SHP77 (cell line): ENCODE data around the gene POFUT2.

Source experiments
- DNase-seq, 2 experiments: peaks; one replicate each; lab custom pipeline; 2025; lab: John Stamatoyannopoulos, UW

The POFUT2 gene

DNA sequence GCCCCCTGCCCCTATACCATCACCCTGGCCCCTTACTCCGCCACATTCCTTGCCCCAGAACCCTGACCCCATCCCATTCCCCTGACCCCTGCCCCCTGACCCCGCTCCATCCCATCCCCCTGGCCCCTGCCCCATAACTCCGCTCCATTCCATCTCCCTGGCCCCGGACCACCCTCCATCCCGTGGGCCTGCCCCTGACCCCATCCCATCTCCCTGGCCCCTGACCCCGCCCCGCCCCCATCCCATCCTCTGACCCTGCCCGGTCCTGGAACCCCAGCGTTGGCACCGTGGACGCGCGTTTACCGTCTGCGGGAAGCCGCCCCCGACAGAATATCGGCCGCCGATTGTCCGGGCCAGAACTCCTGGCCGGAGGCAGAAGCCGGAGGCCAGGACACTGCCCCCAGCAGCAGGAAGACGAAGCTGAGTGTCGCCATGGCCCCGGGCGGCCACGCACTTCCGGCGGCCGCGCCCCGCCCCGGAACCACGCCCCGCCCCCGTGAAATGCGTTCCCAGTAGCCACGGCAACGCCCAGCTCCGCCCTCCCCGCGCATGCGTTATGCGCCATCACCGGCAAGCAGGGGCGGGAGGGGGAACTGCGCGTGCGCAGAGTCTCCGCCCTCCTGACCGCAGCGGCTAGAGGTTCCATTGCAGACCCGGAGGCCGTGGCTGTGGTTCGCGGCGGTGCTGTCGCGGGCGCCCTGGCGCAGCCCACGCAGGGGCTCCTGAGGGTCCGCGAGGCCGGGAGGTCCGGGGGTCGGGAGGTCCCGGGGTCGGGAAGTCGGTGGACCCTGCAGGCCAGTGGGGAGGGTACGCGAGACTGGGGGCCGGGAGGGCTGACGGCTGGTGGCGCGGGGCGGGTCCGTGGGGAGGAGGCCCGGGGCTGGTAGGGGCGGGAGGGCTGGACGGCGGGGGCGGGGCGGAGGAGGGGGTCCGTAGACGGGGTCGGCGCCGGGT lies at the start of gene POFUT2:
TSS of gene POFUT2 (minus strand) at position 458 of the 954 bp plus-strand sequence. CDS start at position 434, 24 bp downstream.
- peak; percentile 84 to 86 for DNase-seq

DNA sequence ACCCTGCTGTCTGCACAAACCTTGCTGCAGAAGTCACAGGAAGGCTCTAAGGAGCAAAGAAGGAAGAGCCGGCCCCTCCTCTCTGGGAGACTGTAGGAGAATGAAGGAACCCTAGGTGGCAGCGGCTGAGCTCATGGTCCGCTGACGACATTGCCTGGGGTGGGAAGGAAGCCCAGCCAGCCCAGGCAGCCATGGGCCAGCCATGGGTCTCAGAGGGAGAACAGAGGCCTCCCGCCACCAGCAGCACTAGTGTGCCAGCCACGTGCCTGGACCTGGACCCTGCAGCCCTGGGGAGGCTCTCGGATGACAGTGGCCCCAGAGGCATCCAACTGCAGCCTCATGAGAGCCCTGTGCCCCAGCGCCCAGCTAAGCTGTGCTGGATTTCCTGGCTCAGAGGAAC lies 49.2 kb upstream of the POFUT2 start:
- no peak for DNase-seq

GRCh38 chr21:45336535-45336810 lies 48.8 kb upstream of the POFUT2 start:
- no peak for DNase-seq

DNA sequence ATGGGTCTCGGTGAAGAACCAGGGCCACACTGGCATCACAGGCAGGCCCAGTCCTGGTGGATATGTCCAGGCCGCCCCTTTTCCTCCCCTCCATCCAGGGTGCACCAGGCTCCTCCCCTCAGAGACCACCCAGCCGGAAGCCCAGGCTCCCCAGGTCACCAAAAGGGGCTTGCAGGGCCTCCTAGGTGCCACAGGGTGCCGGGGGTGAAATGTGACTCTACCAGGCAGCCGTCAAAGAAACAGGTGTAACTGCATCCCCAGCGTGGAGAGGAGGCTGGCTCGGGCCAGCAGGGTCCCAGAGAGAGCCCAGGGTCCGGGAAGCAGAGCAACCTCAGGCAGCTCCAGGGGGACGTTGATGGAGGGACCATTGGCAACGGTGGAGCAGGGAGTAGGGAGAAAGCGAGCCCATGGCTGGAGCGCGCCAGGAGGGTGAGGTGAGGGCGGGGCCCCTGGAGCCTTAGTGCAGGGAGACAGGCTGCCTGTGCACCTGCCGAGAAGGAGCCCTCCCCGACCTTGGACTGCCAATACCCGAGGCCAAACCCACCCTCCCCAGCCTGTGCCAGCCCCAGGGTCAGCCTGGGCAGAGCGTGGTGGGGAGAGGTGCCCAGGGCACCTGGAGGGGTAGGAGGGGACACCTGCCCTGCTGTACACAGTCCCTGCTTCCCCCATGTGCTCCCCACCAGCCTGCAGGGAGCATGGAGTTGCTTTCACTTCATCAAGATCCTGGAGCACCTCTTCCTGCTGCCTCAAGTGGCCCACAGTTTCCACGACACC lies 48.3 kb upstream of the POFUT2 start:
- DNase-seq, result no peak

DNA sequence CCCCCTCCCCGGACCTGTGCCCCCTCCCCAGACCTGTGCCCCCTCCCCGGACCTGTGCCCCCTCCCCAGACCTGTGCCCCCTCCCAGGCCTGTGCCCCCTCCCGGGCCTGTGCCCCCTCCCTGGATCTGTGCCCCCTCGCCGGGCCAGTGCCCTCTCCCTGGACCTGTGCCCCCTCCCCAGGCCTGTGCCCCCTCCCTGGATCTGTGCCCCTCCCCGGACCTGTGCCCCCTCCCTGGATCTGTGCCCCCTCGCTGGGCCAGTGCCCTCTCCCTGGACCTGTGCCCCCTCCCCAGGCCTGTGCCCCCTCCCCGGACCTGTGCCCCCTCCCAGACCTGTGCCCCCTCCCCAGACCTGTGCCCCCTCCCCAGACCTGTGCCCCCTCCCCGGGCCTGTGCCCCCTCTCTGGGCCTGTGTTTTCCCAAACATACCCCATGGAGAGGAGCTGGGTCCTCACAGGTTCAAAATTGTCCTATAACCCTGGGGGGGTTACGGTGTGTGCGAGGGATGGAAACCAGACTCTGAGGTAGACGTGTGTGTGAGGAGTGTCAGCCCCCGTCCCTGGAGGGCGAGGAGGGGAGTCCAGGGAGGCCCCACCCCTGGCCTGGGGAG lies 47.6 kb upstream of the POFUT2 start:
- DNase-seq, result no peak

DNA sequence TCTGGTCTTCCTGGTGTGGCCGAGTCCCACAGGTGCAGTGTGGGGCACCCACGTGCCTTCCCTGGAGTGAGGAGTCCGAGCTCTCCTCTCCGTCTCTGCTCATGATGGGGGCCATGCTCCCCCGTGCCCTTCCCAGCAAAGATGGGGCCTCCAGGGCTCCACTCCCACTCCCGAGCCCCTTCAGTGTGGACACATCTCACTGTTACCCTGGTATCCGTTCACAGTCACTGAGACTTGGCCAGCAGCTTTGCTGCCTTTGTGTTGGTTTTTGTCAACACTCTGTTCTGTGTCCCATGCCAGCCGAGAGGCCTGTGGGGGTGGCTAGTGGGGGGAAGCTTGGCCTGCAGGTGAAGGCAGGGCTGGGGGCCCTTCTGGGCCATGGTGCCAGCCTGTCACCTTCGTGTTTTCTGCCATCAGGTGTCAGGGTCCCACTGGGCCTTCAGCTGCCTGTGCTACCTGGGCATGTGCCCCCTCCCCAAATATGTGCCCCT lies 46.9 kb upstream of the POFUT2 start:
- no peak for DNase-seq

GRCh38 chr21:45334134-45334533 lies 46.4 kb upstream of the POFUT2 start:
- no peak for DNase-seq

- no peak for DNase-seq
Measured at GRCh38 chr21:45333583-45334121, 46.0 kb upstream of the POFUT2 start.

DNA sequence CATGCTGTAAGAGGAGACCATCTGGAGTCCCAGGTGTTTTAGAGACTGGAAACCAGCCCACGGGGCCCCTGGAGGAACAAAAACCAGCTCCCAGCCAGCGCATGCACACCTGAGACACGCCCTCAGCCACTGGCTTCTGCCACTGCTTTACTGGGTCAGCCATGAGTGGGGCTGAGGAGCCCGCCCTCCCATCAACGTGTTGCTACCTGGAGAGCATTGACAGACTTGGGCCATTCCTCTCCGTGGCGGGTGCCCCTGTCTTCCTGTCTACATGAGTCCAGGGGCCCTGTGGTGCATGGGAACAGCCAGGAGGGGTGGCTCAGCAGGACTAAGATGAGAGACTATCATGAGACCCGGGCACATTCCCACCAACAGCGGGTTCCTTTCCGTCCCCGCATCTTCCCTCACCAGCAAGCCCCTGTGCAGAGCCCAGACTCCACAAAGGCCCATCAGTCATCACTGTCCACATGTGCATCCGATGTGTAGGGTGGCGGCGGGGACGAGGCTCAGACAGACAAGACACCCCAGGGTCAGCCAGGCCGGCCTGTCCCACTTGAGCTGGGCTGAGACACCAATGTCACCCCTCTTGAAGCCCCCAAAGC lies 45.4 kb upstream of the POFUT2 start:
- DNase-seq, result no peak

GRCh38 chr21:45332415-45332814 lies 44.7 kb upstream of the POFUT2 start:
- DNase-seq, result no peak

- DNase-seq, result no peak
Measured at GRCh38 chr21:45331531-45332147, 43.9 kb upstream of the POFUT2 start.

- DNase-seq, result no peak
Measured at GRCh38 chr21:45330851-45331261, 43.2 kb upstream of the POFUT2 start.

DNA sequence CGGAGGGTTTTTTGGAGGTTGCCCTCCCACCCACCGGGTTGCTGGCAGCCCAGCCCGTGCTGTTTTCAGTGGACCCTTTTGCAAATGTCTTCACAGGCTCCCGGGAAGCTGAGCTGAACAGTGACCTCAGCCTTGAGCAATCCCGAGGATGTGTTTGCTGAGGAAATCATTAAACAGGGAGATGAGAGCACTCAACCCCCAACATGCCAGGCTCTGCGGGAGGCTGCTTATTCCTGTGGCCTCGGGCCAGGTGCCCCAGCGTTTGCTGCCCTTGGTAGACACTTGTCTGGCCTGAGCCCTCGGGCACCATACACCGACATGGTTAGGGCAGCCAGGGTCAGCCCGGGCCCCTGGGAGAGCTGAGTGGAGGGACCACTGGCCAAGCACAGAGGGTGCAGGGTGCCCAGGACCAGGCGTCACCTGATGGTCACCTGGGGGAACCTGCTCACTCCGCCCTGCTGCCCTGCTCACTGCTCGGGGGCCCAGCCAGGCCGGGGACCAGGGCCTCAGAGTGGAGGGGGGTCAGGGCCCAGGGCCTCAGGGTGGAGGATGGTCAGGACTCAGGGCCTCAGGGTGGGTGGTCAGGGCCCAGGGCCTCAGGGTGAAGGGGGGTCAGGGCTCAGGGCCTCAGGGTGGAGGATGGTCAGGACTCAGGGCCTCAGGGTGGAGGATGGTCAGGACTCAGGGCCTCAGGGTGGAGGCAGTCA lies 42.5 kb upstream of the POFUT2 start:
- no peak for DNase-seq

- no peak for DNase-seq
Measured at GRCh38 chr21:45329261-45330074, 41.8 kb upstream of the POFUT2 start.

- no peak for DNase-seq
Measured at GRCh38 chr21:45328198-45329091, 40.8 kb upstream of the POFUT2 start.

DNA sequence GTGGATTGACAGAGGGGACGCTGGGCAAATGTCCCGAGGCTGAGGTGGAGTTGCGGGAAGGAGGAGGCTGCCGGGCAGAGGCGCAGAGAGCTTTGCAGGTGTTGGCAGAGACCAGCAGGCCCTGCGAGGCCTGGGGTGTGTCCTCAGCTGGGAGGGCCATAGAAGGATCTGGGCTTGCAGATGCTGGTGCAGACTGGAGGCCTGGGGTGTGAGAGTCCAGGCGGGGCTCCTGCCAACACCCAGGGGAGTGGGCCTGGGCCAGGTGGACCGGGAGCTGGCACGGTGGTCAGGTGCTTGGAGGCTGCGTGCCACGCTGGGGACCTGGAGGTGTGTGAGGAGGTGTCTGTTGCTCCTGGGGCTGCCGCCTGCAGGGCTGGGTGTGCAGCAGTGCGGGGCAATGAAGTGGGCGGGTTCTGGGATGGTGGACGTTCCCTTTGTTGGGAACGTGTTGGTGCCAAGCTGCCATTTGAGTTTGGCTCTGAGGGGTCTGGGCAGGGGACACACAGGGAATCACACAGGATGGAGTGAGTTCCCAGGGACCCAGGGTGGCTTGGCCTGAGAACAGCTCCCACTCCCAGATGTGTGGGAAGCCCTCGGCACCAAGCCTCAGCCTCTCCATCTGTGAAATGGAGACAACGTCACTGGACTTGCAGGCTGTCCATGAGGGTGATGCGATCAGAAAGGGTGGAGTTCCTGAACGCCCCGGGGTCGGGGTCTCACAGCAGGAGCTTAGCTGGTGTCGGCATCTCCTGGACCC lies 39.9 kb upstream of the POFUT2 start:
- DNase-seq, result no peak

- no peak for DNase-seq
Measured at GRCh38 chr21:45326891-45327440, 39.3 kb upstream of the POFUT2 start.
